Neural cell (in vitro differentiated cells): ENCODE data around the gene PPAN. TPM values are rescaled to one million over a fixed set of nuclear protein-coding genes. Genes with fewer than 3 reads are reported as not detected.

Experiments
- H2AFZ ChIP-seq: fragments of 200-600, 300-800 bp; sonication (generic), shearing (Covaris generic); 2 replicates; pipeline ENCODE4 v1.6.0; 2014; ENCODE audit warnings: low read depth, mild to moderate bottlenecking, antibody characterized with exemption, low read length, moderate library complexity
- H3F3A ChIP-seq: fragments of 200-600 bp; shearing (Covaris generic); 2 replicates; pipeline ENCODE4 v1.6.1; 2016; ENCODE audit warnings: mild to moderate bottlenecking, moderate library complexity, mixed read lengths, antibody characterized with exemption, low read length; ENCODE audit not compliant: insufficient read depth, poor library complexity, severe bottlenecking
- H3K27ac ChIP-seq: fragments of 200-600, 300-800 bp; sonication (generic), shearing (Covaris generic); 2 replicates; pipeline ENCODE4 v1.5.1; 2014; ENCODE audit warnings: mild to moderate bottlenecking, low read length, moderate library complexity
- H3K27me3 ChIP-seq: fragments of 300-800, 200-600 bp; sonication (generic), shearing (Covaris generic); 2 replicates; pipeline ENCODE4 v1.6.0; 2014; ENCODE audit warnings: mild to moderate bottlenecking, low read depth, low read length, moderate library complexity; ENCODE audit not compliant: insufficient read depth
- H3K36me3 ChIP-seq: fragments of 300-800, 200-600 bp; sonication (generic), shearing (Covaris generic); 2 replicates; pipeline ENCODE4 v1.5.1; 2014; ENCODE audit warnings: mild to moderate bottlenecking, antibody characterized with exemption, low read length, moderate library complexity; ENCODE audit not compliant: insufficient read depth
- H3K4me2 ChIP-seq: fragments of 300-800, 200-600 bp; sonication (generic), shearing (Covaris generic); 2 replicates; pipeline ENCODE4 v1.6.0; 2014; ENCODE audit warnings: mild to moderate bottlenecking, low read length
- H3K4me3 ChIP-seq: fragments of 300-800, 200-600 bp; sonication (generic), shearing (Covaris generic); 2 replicates; pipeline ENCODE4 v1.5.1; 2014; ENCODE audit warnings: mild to moderate bottlenecking, low read length, moderate library complexity
- H3K79me2 ChIP-seq: fragments of 200-600 bp; shearing (Covaris generic); replicated peaks from 2 replicates; pipeline ENCODE4 v1.6.0; 2014; ENCODE audit warnings: mild to moderate bottlenecking, low read length, moderate library complexity; ENCODE audit not compliant: insufficient read depth
- H3K9ac ChIP-seq: fragments of 300-800, 200-600 bp; sonication (generic), shearing (Covaris generic); 2 replicates; pipeline ENCODE4 v1.6.1; 2016; ENCODE audit warnings: mild to moderate bottlenecking, low read length, mixed read lengths
- H3K9me2 ChIP-seq: fragments of 200-600 bp; shearing (Covaris generic); 2 replicates; pipeline ENCODE4 v1.6.1; 2016; ENCODE audit warnings: mild to moderate bottlenecking, low read length, mixed read lengths; ENCODE audit not compliant: insufficient read depth
- H3K9me3 ChIP-seq: fragments of 200-600, 300-800 bp; sonication (generic), shearing (Covaris generic); 2 replicates; pipeline ENCODE4 v1.6.1; 2016; ENCODE audit warnings: mild to moderate bottlenecking, mixed run types, low read length, moderate library complexity, mixed read lengths
- H4K20me1 ChIP-seq: fragments of 200-600 bp; shearing (Covaris generic); 2 replicates; pipeline ENCODE4 v1.6.1; 2016; ENCODE audit warnings: mild to moderate bottlenecking, mixed run types; ENCODE audit not compliant: insufficient read depth
- EP300 ChIP-seq: fragments of 450-650 bp; conservative IDR thresholded peaks from 2 replicates; pipeline ENCODE4 v1.6.1; 2014; ENCODE audit warnings: antibody characterized with exemption, mild to moderate bottlenecking, moderate library complexity; ENCODE audit not compliant: poor library complexity, severe bottlenecking
- EZH2 ChIP-seq: fragments of 200-600, 300-800 bp; shearing (Covaris generic), sonication (generic); IDR thresholded peaks from 2 replicates; pipeline ENCODE4 v1.6.1; 2014; ENCODE audit warnings: antibody characterized with exemption, low read length, borderline replicate concordance, mild to moderate bottlenecking; ENCODE audit not compliant: insufficient read depth, poor library complexity, severe bottlenecking
- MXI1 ChIP-seq: fragments of 450-650 bp; conservative IDR thresholded peaks from 2 replicates; pipeline ENCODE4 v1.6.1; 2014; ENCODE audit warnings: antibody characterized with exemption, mild to moderate bottlenecking; ENCODE audit not compliant: poor library complexity, severe bottlenecking
- POLR2AphosphoS5 ChIP-seq: IDR thresholded peaks from 2 replicates; pipeline ENCODE4 v1.6.1; 2012
- RAD21 ChIP-seq: fragments of 450-650 bp; conservative IDR thresholded peaks from 2 replicates; pipeline ENCODE4 v1.6.1; 2014; ENCODE audit warnings: antibody characterized with exemption, mild to moderate bottlenecking, moderate library complexity
- SMC3 ChIP-seq: fragments of 450-650 bp; conservative IDR thresholded peaks from 2 replicates; pipeline ENCODE4 v1.6.1; 2014; ENCODE audit warnings: antibody characterized with exemption, mild to moderate bottlenecking, moderate library complexity; ENCODE audit not compliant: poor library complexity
- TAF1 ChIP-seq: IDR thresholded peaks from 2 replicates; pipeline ENCODE4 v1.6.1; 2012; ENCODE audit warnings: low read depth
- polyA plus RNA-seq: library from polyadenylated mRNA; depleted of rRNA; stranded (reverse); fragments of >200 nt; gene quantifications from 2 replicates; pipeline ENCODE4 v1.2.3, GENCODE V29; 2014
- TF ChIP-seq, protein P1 (sequence below): fragments of 450-650 bp; IDR thresholded peaks from 2 replicates; pipeline ENCODE4 v1.5.1; 2014; ENCODE audit warnings: antibody characterized with exemption, mild to moderate bottlenecking, moderate library complexity; ENCODE audit not compliant: poor library complexity, severe bottlenecking
- TF ChIP-seq, protein P2 (sequence below): IDR thresholded peaks from 2 replicates; pipeline ENCODE4 v1.6.1; 2012; ENCODE audit warnings: borderline replicate concordance

Gene PPAN
- polyA plus RNA-seq, 1 donor from 2014 or later, result 13.9 TPM

DNA sequence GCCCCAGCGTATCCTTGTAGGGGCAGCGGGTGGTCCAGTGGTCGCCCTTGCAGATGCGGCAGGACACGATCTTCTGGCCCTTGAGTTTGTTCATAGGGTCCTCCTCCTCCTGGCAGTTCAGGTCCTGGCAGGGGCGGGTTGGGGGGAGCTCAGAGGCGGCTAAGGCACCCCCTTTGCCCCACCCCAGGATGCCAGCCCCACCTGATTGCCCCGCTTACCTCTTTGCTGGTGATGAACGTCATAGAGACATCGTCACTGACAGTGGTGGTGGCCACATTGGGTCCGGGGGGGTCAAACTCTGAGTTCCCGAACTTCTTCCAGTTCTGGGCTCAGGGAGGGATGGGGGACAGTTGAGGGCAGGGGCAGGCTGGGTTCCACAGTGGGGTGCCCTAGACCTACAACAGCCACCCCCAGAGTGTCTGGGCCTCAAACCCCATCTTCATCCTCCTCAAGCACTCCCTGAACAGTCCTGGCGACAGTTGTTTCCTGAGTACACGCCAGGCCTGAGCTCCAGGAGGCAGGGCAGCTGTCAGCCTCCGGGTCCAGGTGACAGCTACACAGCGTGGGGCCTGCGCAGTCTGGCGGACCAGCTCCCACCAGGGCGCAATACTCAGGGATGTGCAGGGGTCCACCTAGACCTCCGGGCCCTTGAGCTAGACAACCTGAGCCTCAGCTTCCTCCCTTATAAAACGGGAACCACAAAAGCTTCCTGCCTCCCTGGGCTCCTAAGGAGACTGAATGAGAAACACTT lies 10.9 kb downstream of the PPAN start:
- peak; percentile 14 for TF ChIP-seq POLR2AphosphoS5
- TF ChIP-seq, protein P1, sequence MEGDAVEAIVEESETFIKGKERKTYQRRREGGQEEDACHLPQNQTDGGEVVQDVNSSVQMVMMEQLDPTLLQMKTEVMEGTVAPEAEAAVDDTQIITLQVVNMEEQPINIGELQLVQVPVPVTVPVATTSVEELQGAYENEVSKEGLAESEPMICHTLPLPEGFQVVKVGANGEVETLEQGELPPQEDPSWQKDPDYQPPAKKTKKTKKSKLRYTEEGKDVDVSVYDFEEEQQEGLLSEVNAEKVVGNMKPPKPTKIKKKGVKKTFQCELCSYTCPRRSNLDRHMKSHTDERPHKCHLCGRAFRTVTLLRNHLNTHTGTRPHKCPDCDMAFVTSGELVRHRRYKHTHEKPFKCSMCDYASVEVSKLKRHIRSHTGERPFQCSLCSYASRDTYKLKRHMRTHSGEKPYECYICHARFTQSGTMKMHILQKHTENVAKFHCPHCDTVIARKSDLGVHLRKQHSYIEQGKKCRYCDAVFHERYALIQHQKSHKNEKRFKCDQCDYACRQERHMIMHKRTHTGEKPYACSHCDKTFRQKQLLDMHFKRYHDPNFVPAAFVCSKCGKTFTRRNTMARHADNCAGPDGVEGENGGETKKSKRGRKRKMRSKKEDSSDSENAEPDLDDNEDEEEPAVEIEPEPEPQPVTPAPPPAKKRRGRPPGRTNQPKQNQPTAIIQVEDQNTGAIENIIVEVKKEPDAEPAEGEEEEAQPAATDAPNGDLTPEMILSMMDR, result no peak
- H3K36me3 ChIP-seq, result peaks cover 8% of the 10 kb centered on the region
- peaks cover 8% of the 10 kb centered on the region for H3K79me2 ChIP-seq
- no peaks in the 10 kb centered on the region for H4K20me1 ChIP-seq
- no peaks in the 10 kb centered on the region for H3K9me3 ChIP-seq
- H3K9ac ChIP-seq, result no peak overlapping the region
- H3F3A ChIP-seq, result no peaks in the 10 kb centered on the region
- H3K4me3 ChIP-seq, result no peak overlapping the region
- H3K9me2 ChIP-seq, result no peaks in the 10 kb centered on the region
- H3K27me3 ChIP-seq, result no peaks in the 10 kb centered on the region
- no peak overlapping the region for H2AFZ ChIP-seq
- no peak overlapping the region for H3K4me2 ChIP-seq
- no peak overlapping the region for H3K27ac ChIP-seq

DNA sequence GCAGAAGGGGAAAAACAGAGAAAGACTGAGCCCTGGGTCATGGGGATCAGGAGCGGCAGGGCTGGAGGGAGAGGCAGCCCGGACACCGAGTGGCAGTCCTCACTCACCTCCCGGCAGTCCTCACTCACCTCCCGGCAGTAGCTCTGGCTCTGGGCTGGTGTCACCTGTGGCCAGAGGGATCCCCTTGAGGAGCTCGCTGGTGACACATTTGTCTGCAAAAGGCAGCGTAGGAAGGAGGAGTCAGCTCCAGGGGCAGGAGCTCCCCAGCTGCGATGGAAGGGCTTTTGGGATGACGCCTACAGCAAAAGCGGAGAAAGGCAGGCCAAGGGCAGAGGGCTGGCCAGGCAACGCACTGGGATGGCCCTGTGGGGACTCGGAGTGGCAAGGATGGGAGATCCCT lies 12.8 kb downstream of the PPAN start:
- H3K9me2 ChIP-seq, result no peaks in the 10 kb centered on the region
- peaks cover 8% of the 10 kb centered on the region for H3K36me3 ChIP-seq

More for the DNA sequence above, 12.8 kb downstream of the PPAN start:
- peak overlapping the region; percentile 96 for H3K4me3 ChIP-seq
- no peaks in the 10 kb centered on the region for H3K27me3 ChIP-seq
- H3K9me3 ChIP-seq, result no peaks in the 10 kb centered on the region
- H3K27ac ChIP-seq, result no peak overlapping the region
- no peaks in the 10 kb centered on the region for H4K20me1 ChIP-seq
- H3K9ac ChIP-seq, result peak overlapping the region; percentile 67
- TF ChIP-seq, protein P1, result no peak
- no peak for TF ChIP-seq EP300
- TF ChIP-seq SMC3, result no peak
- TF ChIP-seq POLR2AphosphoS5, result no peak
- no peak for TF ChIP-seq MXI1
- no peak for TF ChIP-seq RAD21
- TF ChIP-seq, protein P2, sequence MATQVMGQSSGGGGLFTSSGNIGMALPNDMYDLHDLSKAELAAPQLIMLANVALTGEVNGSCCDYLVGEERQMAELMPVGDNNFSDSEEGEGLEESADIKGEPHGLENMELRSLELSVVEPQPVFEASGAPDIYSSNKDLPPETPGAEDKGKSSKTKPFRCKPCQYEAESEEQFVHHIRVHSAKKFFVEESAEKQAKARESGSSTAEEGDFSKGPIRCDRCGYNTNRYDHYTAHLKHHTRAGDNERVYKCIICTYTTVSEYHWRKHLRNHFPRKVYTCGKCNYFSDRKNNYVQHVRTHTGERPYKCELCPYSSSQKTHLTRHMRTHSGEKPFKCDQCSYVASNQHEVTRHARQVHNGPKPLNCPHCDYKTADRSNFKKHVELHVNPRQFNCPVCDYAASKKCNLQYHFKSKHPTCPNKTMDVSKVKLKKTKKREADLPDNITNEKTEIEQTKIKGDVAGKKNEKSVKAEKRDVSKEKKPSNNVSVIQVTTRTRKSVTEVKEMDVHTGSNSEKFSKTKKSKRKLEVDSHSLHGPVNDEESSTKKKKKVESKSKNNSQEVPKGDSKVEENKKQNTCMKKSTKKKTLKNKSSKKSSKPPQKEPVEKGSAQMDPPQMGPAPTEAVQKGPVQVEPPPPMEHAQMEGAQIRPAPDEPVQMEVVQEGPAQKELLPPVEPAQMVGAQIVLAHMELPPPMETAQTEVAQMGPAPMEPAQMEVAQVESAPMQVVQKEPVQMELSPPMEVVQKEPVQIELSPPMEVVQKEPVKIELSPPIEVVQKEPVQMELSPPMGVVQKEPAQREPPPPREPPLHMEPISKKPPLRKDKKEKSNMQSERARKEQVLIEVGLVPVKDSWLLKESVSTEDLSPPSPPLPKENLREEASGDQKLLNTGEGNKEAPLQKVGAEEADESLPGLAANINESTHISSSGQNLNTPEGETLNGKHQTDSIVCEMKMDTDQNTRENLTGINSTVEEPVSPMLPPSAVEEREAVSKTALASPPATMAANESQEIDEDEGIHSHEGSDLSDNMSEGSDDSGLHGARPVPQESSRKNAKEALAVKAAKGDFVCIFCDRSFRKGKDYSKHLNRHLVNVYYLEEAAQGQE, result no peak
- TF ChIP-seq EZH2, result no peak
- TF ChIP-seq TAF1, result no peak
- H3K4me2 ChIP-seq, result peak overlapping the region; percentile 78
- H3F3A ChIP-seq, result no peaks in the 10 kb centered on the region
- H3K79me2 ChIP-seq, result peaks cover 8% of the 10 kb centered on the region
- no peak overlapping the region for H2AFZ ChIP-seq
